Measurements from ENCODE around the gene DLAT. TPM values are rescaled to one million over a fixed set of nuclear protein-coding genes. Genes with fewer than 3 reads are reported as not detected.

DLAT gene
- polyA plus RNA-seq, 1 donor, result 26.1 TPM

Other genes with a start within 250 kb of the DLAT start
- 31.1 TPM for gene ALG9, start 153.8 kb upstream of the DLAT start, polyA plus RNA-seq
- 3.2 TPM for gene FDXACB1, start 146.2 kb upstream of the DLAT start, polyA plus RNA-seq
- gene CFAP68, start 145.9 kb upstream of the DLAT start, polyA plus RNA-seq, result 41.2 TPM
- gene CRYAB, start 113.6 kb upstream of the DLAT start, polyA plus RNA-seq, result 31.9 TPM
- gene HSPB2, start 112.7 kb upstream of the DLAT start, polyA plus RNA-seq, result 4.3 TPM
- 14.6 TPM for gene C11orf52, start 106.5 kb upstream of the DLAT start, polyA plus RNA-seq
- gene DIXDC1, start 88.1 kb upstream of the DLAT start, polyA plus RNA-seq, result 15.5 TPM
- gene PIH1D2, start 48.6 kb downstream of the DLAT start, polyA plus RNA-seq, result 1.6 TPM
- gene NKAPD1, start 48.9 kb downstream of the DLAT start, polyA plus RNA-seq, result 27.7 TPM
- gene TIMM8B, start 61.3 kb downstream of the DLAT start, polyA plus RNA-seq, result 55.1 TPM
- gene SDHD, start 61.5 kb downstream of the DLAT start, polyA plus RNA-seq, result 146 TPM
- 60.7 TPM for gene IL18, start 138.7 kb downstream of the DLAT start, polyA plus RNA-seq
- 0.27 TPM for gene TEX12, start 142.0 kb downstream of the DLAT start, polyA plus RNA-seq
- 11.0 TPM for gene BCO2, start 150.1 kb downstream of the DLAT start, polyA plus RNA-seq
- gene PTS, start 201.0 kb downstream of the DLAT start, polyA plus RNA-seq, result 38.7 TPM
- not detected for gene PLET1, start 235.5 kb downstream of the DLAT start, polyA plus RNA-seq